ENCODE measurements around the gene BYSL.

Gene BYSL

GRCh38 chr6:41914869-41915530 lies 6.3 kb upstream of the BYSL start:
- DNase-seq = no peak

- DNase-seq = no peak
Observed at GRCh38 chr6:41917528-41917927, 3.8 kb upstream of the BYSL start.

GRCh38 chr6:41921712-41921998 lies 356 bp downstream of the BYSL start:
- DNase-seq = no peak

GRCh38 chr6:41922154-41922553 lies 855 bp downstream of the BYSL start:
- no peak for DNase-seq

GRCh38 chr6:41927253-41927652 lies 6.0 kb downstream of the BYSL start:
- DNase-seq = no peak

GRCh38 chr6:41929924-41930323 lies 8.6 kb downstream of the BYSL start:
- DNase-seq = no peak

GRCh38 chr6:41931792-41932191 lies 10.5 kb downstream of the BYSL start:
- DNase-seq = no peak

GRCh38 chr6:41932378-41932777 lies 11.1 kb downstream of the BYSL start:
- no peak for DNase-seq

GRCh38 chr6:41934278-41935192 lies 13.2 kb downstream of the BYSL start:
- DNase-seq = no peak

- DNase-seq = no peak
Observed at GRCh38 chr6:41935193-41935574, 13.9 kb downstream of the BYSL start.

- DNase-seq = no peak
Observed at GRCh38 chr6:41935685-41936072, 14.4 kb downstream of the BYSL start.

- DNase-seq = peak; percentile 78
Observed at GRCh38 chr6:41936073-41936837, 15.0 kb downstream of the BYSL start.

- no peak for DNase-seq
Observed at GRCh38 chr6:41937472-41937860, 16.2 kb downstream of the BYSL start.

- peak; percentile 60 for DNase-seq
Observed at GRCh38 chr6:41937861-41938574, 16.7 kb downstream of the BYSL start.

- no peak for DNase-seq
Observed at GRCh38 chr6:41938590-41939175, 17.4 kb downstream of the BYSL start.

- DNase-seq = no peak
Observed at GRCh38 chr6:41939176-41939847, 18.0 kb downstream of the BYSL start.

- peak; percentile 18 for DNase-seq
Observed at GRCh38 chr6:41939848-41940758, 18.8 kb downstream of the BYSL start.

GRCh38 chr6:41940759-41941279 lies 19.5 kb downstream of the BYSL start:
- DNase-seq = peak; percentile 47

GRCh38 chr6:41941280-41942066 lies 20.2 kb downstream of the BYSL start, which contains the start of gene CCND3:
Gene CCND3 (minus strand): TSS chr6:41941808. CDS start chr6:41941649, 159 bp downstream.
- DNase-seq = peak; percentile 75
